Activated effector memory CD4-positive, alpha-beta T cell treated with Interleukin-2 at 50 U/mL for 16 hours (primary cell): ENCODE data around the gene FLYWCH1.
"Not testable (repeated sequence)": the region's sequence is repeated elsewhere in the genome, so short reads cannot be mapped to it uniquely, and the experiment has no call there.

Source experiments
- DNase-seq: peaks from one replicate; pipeline ENCODE4 v3.0.0-alpha.2; 2020

FLYWCH1 gene

GRCh38 chr16:2928151-2928550 lies 16.4 kb downstream of the FLYWCH1 start:
- not testable (repeated sequence) for DNase-seq

GRCh38 chr16:2928796-2929195 lies 17.1 kb downstream of the FLYWCH1 start:
- no peak for DNase-seq

- DNase-seq = no peak
Observed at GRCh38 chr16:2929693-2930092, 18.0 kb downstream of the FLYWCH1 start.

GRCh38 chr16:2930236-2930635 lies 18.5 kb downstream of the FLYWCH1 start:
- no peak for DNase-seq

- DNase-seq = not testable (repeated sequence)
Observed at GRCh38 chr16:2931231-2931914, 19.6 kb downstream of the FLYWCH1 start.

GRCh38 chr16:2933136-2933535 lies 21.4 kb downstream of the FLYWCH1 start:
- DNase-seq = no peak

- no peak for DNase-seq
Observed at GRCh38 chr16:2933701-2934100, 22.0 kb downstream of the FLYWCH1 start.

- DNase-seq = no peak
Observed at GRCh38 chr16:2934450-2934849, 22.7 kb downstream of the FLYWCH1 start.

GRCh38 chr16:2936436-2937011 lies 24.8 kb downstream of the FLYWCH1 start:
- DNase-seq = no peak

- DNase-seq = no peak
Observed at GRCh38 chr16:2937170-2937569, 25.4 kb downstream of the FLYWCH1 start.

- DNase-seq = no peak
Observed at GRCh38 chr16:2938206-2938605, 26.5 kb downstream of the FLYWCH1 start.

GRCh38 chr16:2939968-2940367 lies 28.2 kb downstream of the FLYWCH1 start:
- no peak for DNase-seq

- DNase-seq = no peak
Observed at GRCh38 chr16:2942045-2942444, 30.3 kb downstream of the FLYWCH1 start.

GRCh38 chr16:2943716-2944115 lies 32.0 kb downstream of the FLYWCH1 start:
- DNase-seq = not testable (repeated sequence)

GRCh38 chr16:2946649-2947048 lies 34.9 kb downstream of the FLYWCH1 start:
- no peak for DNase-seq

- DNase-seq = no peak
Observed at GRCh38 chr16:2948807-2949704, 37.3 kb downstream of the FLYWCH1 start.

- no peak for DNase-seq
Observed at GRCh38 chr16:2949705-2950352, 38.1 kb downstream of the FLYWCH1 start.

GRCh38 chr16:2950353-2950724 lies 38.6 kb downstream of the FLYWCH1 start:
- DNase-seq = no peak

GRCh38 chr16:2950773-2951172 lies 39.0 kb downstream of the FLYWCH1 start:
- DNase-seq = no peak

- no peak for DNase-seq
Observed at GRCh38 chr16:2952679-2953078, 40.9 kb downstream of the FLYWCH1 start.

- no peak for DNase-seq
Observed at GRCh38 chr16:2953706-2954627, 42.2 kb downstream of the FLYWCH1 start.
